ENCODE data around the gene RAPGEF6.
"Not testable (repeated sequence)": the region's sequence is repeated elsewhere in the genome, so short reads cannot be mapped to it uniquely, and the experiment has no call there.

- TF ChIP-seq POLR2A, POLR2AphosphoS5 (IDR thresholded peaks at IDR 0.05): not testable (repeated sequence)
Measured at GRCh38 chr5:131593436-131593835, 41.6 kb downstream of the RAPGEF6 start.
